DND-41 (cell line): ENCODE results near the gene SMARCD3.

ENCODE experiments used
- CTCF ChIP-seq: IDR thresholded peaks from 2 replicates; pipeline ENCODE4 v1.5.1; 2012; ENCODE audit warnings: borderline replicate concordance, low read length, moderate library complexity, mild to moderate bottlenecking; ENCODE audit not compliant: poor library complexity, severe bottlenecking; ENCODE audit errors: extremely low read depth
- EZH2 ChIP-seq: IDR thresholded peaks from 3 replicates; pipeline ENCODE4 v1.6.1; 2012; ENCODE audit warnings: borderline replicate concordance, low read depth, mild to moderate bottlenecking, moderate library complexity, low read length, inconsistent platforms; ENCODE audit not compliant: severe bottlenecking

- TF ChIP-seq CTCF (no peak), EZH2 (no peak)
These were observed 41.9 kb upstream of the SMARCD3 start for GRCh38 chr7:151290355-151290760.
